ENCODE data around the gene ZNF692.
A peak's percentile ranks its signal among the peaks of the same experiment; 100 is the strongest.
"Not testable (repeated sequence)": the region's sequence is repeated elsewhere in the genome, so short reads cannot be mapped to it uniquely, and the experiment has no call there.

Gene ZNF692

GRCh38 chr1:248858891-248859889 lies at the start of gene ZNF692:
ZNF692 (minus strand) TSS chr1:248859085; CDS start chr1:248858309, 776 bp downstream.
- DNase-seq, result peak; percentile 97

GRCh38 chr1:248906753-248907661 lies 48.1 kb upstream of the ZNF692 start:
- no peak for DNase-seq

GRCh38 chr1:248906009-248906752 lies 47.3 kb upstream of the ZNF692 start, which contains the start of gene PGBD2:
PGBD2 (plus strand) TSS chr1:248906235; CDS start chr1:248913863, 7,628 bp downstream.
- DNase-seq, result peak; percentile 98

- no peak for DNase-seq
These were observed 46.8 kb upstream of the ZNF692 start for GRCh38 chr1:248905662-248906008.

GRCh38 chr1:248904437-248905216 lies 45.7 kb upstream of the ZNF692 start:
- DNase-seq, result no peak

GRCh38 chr1:248901578-248901977 lies 42.7 kb upstream of the ZNF692 start:
- no peak for DNase-seq

- DNase-seq, result no peak
These were observed 41.8 kb upstream of the ZNF692 start for GRCh38 chr1:248900637-248901036.

GRCh38 chr1:248897412-248898337 lies 38.8 kb upstream of the ZNF692 start:
- no peak for DNase-seq

- DNase-seq, result no peak
These were observed 36.0 kb upstream of the ZNF692 start for GRCh38 chr1:248894837-248895236.

GRCh38 chr1:248892590-248892989 lies 33.7 kb upstream of the ZNF692 start:
- DNase-seq, result no peak

GRCh38 chr1:248891758-248892157 lies 32.9 kb upstream of the ZNF692 start:
- DNase-seq, result no peak

- DNase-seq, result no peak
These were observed 31.9 kb upstream of the ZNF692 start for GRCh38 chr1:248890549-248891498.

GRCh38 chr1:248889914-248890243 lies 31.0 kb upstream of the ZNF692 start:
- DNase-seq, result not testable (repeated sequence)

GRCh38 chr1:248886237-248886895 lies 27.5 kb upstream of the ZNF692 start:
- DNase-seq, result no peak

- DNase-seq, result no peak
These were observed 26.8 kb upstream of the ZNF692 start for GRCh38 chr1:248885646-248886045.

- no peak for DNase-seq
These were observed 25.9 kb upstream of the ZNF692 start for GRCh38 chr1:248884632-248885295.

GRCh38 chr1:248882427-248882826 lies 23.5 kb upstream of the ZNF692 start:
- not testable (repeated sequence) for DNase-seq

GRCh38 chr1:248881261-248881660 lies 22.4 kb upstream of the ZNF692 start:
- DNase-seq, result no peak
